ENCODE results near the gene TEDC1.

The TEDC1 gene

DNA sequence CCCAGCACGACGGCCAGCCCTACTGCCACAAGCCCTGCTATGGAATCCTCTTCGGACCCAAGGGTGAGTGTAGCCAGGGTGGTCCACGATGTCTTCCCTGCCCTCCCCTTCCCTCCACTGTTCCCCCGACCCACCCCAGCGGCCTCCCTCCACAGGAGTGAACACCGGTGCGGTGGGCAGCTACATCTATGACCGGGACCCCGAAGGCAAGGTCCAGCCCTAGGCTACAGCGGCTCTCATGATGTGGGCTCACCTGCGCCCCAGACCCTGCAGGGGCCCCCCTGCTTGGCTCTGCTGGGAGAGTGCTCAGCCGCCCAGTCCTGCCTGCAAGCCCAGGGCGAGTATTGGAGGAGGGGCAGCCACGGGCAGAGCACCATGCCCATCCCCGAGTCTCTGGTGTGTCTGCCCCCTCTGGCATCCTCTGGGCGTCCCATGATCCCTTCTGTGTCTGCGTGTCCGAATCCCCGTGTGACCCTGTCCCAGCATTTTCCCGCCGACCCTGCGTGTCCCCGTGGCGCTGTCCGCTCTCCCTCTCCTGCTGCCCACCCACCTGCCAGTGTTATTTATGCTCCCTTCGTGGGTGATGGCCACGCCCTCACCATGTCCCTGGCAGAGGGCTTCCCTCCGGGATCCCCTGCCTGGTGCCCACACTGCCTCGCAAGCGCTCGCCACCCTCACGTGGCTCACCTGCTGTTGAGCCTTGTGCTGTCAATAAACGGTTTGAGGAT is 11.5 kb upstream of the TEDC1 start:
- TF ChIP-seq, protein P1, sequence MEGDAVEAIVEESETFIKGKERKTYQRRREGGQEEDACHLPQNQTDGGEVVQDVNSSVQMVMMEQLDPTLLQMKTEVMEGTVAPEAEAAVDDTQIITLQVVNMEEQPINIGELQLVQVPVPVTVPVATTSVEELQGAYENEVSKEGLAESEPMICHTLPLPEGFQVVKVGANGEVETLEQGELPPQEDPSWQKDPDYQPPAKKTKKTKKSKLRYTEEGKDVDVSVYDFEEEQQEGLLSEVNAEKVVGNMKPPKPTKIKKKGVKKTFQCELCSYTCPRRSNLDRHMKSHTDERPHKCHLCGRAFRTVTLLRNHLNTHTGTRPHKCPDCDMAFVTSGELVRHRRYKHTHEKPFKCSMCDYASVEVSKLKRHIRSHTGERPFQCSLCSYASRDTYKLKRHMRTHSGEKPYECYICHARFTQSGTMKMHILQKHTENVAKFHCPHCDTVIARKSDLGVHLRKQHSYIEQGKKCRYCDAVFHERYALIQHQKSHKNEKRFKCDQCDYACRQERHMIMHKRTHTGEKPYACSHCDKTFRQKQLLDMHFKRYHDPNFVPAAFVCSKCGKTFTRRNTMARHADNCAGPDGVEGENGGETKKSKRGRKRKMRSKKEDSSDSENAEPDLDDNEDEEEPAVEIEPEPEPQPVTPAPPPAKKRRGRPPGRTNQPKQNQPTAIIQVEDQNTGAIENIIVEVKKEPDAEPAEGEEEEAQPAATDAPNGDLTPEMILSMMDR (conservative IDR thresholded peaks at IDR 0.05; ENCODE audit: low read depth, low read length), result no peak
- H3K4me3 ChIP-seq (ENCODE audit: low read length), result no peak overlapping the region
- DNase-seq (ENCODE audit: low read depth), result no peak

DNA sequence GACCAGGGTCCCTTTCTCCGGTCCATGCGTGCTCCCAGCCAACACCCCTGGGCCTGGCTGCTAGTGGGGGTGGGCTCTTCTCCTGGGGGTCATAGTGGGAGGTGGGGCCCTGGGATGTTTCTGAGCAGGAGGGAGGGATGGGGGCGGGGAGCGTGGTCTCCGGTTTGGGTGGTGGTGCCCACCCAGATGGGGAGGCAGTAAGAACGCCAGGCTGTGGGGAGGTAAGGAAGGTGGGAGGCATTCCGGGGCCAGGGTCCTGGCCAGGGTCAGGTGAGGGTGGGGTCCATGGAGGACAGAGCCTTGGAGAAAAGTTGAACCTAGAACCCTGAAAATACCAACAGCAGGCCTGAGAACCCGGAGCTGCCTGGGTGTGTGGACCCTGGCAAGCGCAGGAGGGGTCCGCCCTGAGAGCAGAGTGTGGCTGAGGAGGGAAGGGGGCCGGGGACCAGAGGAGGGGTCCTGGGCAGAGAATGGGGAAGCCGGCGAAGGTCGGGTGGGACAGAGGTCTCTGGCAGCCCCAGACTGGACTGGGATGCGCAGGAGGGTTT is 10.8 kb upstream of the TEDC1 start:
- no peak overlapping the region for H3K4me3 ChIP-seq (ENCODE audit: low read length)
- no peak for DNase-seq (ENCODE audit: low read depth)
- TF ChIP-seq, protein P1 (conservative IDR thresholded peaks at IDR 0.05; ENCODE audit: low read depth, low read length), result no peak

- peak overlapping the region; percentile 38 for H3K4me3 ChIP-seq (ENCODE audit: low read length)
- peak; percentile 41 for DNase-seq (ENCODE audit: low read depth)
- TF ChIP-seq, protein P1 (conservative IDR thresholded peaks at IDR 0.05; ENCODE audit: low read depth, low read length), result peak; percentile 98
Measured at GRCh38 chr14:105480807-105481801, 9.9 kb upstream of the TEDC1 start.

DNA sequence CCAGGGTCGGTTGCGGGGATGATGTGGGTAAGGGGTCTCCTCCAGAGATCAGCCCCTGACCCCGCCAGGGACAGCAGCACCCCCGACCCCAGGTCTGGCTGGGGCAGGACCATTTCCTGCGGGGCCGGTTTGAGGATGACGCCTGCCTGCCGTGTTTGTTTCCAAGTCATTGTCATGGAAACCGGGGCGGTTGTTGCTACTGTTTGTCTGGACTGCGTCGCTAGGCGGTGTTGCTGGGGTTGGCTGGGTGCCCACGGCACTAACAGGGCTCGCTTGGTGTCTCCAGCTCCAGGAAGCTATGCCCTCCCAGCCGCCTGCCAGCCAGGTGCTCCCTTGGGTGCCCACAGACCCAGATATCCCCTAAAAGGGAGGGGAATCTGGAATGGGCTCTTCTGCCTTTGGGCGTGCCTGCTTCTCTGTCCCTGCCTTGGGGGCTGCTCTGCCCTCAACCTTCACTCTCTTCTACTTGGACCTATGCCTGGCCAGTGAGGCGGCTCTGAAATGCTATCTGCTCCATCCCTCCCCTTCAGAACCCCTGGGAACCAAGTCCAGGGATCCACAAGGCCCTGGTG is 9.1 kb upstream of the TEDC1 start:
- TF ChIP-seq, protein P1 (conservative IDR thresholded peaks at IDR 0.05; ENCODE audit: low read depth, low read length), result peak; percentile 23
- peak; percentile 91 for DNase-seq (ENCODE audit: low read depth)
- H3K4me3 ChIP-seq (ENCODE audit: low read length), result peak overlapping the region; percentile 38

DNA sequence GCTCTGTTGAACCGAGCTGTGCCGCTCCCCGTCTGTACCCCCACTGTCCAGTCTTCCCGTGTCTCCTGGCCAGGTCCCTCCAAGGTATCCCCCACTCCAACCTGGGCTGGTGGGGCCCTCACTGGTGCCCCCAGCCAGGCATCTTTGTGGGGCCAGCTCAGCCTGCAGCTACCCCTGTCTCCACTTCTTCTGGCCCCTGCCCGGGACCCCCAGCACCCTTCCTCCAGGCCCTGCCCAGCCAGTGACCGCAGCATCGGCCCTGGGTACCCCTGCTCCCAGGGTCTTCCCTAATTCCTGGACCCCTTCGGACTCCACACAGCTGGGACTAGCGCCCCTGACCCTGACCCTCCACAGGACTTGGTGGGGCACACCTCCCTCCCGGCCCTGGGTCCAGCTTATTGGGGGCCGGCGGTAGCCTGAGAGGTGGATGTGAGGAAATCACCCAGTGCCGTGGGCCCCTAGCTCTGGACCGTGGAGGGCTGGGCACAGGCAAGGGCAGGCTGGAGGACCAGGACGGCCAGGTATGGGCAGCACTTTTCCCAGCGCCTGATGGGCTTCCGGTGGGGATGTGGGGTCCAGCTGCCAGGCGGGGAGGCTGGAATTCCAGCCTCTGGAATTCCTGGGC is 8.4 kb upstream of the TEDC1 start:
- TF ChIP-seq, protein P1 (conservative IDR thresholded peaks at IDR 0.05; ENCODE audit: low read depth, low read length), result no peak
- no peak overlapping the region for H3K4me3 ChIP-seq (ENCODE audit: low read length)
- no peak for DNase-seq (ENCODE audit: low read depth)

- no peak for DNase-seq (ENCODE audit: low read depth)
- TF ChIP-seq, protein P1 (conservative IDR thresholded peaks at IDR 0.05; ENCODE audit: low read depth, low read length), result no peak
- no peak overlapping the region for H3K4me3 ChIP-seq (ENCODE audit: low read length)
Measured at GRCh38 chr14:105483300-105484068, 7.6 kb upstream of the TEDC1 start.
